Measurements from ENCODE around the gene KRTAP21-3. TPM values are rescaled to one million over a fixed set of nuclear protein-coding genes. Genes with fewer than 3 reads are reported as not detected.
"Not testable (repeated sequence)": the region's sequence is repeated elsewhere in the genome, so short reads cannot be mapped to it uniquely, and the experiment has no call there.

The KRTAP21-3 gene
- total RNA-seq (2021) = not detected in 2 replicates
- not detected for Bru-seq, nascent RNA
- BruChase-seq, experiment 1, labeled RNA remaining after a 2-hour chase = percentile 31 among the genes with signal in this experiment
- not detected for BruChase-seq, experiment 2, labeled RNA remaining after a 6-hour chase
- long read RNA-seq = 0 reads

DNA sequence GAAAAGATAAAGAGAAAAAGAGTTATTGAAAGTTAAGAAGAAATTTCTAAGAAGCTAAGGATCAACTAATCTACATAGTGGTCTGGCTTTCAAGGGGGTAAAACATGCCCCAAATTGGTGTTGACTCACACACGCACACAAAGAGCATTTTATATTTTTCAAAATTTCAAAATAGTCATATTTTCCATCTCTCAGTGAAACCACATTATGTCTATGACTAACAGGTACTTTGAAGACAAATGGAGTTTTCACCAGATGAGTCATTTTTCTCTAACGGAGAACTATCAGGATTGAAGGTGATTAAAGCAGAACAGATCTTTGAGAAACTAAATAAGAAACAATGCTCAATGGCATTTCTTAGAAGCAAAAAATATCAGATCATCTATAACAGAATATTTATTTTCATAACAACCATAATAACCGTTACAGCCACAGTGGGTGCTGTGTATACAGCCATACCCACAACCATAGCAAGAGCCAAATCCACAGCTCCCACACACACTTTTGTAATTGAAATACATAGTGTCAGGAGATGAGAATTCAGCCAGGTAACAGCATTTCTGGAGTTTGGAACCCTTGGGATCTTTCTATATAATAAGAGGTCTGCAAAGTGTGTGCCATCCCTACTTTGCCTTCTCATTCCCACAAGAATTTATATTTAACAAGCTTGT lies at the start of gene KRTAP21-3:
Gene KRTAP21-3, minus strand, starts transcription at position 539 of the 671 bp plus-strand sequence. Its CDS starts 18 bp downstream, at position 521.
- no TSS peak for BruUV-seq (replicated peaks)
- CTCF ChIA-PET = no interaction called here

GRCh38 chr21:30760776-30761175 lies 42.2 kb upstream of the KRTAP21-3 start:
- no TSS peak for BruUV-seq (replicated peaks)
- no peak for DNase-seq (ENCODE audit: low spot score)
- H3K36me3 ChIP-seq (ENCODE audit: insufficient read depth, low read length, poor library complexity, severe bottlenecking) = no peaks in the 10 kb centered on the region
- H3K9me3 ChIP-seq (ENCODE audit: low read depth, low read length, poor library complexity, severe bottlenecking) = no peaks in the 10 kb centered on the region
- no peaks in the 10 kb centered on the region for H3K4me1 ChIP-seq (ENCODE audit: insufficient read depth, low read length, poor library complexity, severe bottlenecking)
- H3K4me3 ChIP-seq (ENCODE audit: low read depth, low read length, poor library complexity, severe bottlenecking) = no peak overlapping the region
- H3K27me3 ChIP-seq (replicated peaks; ENCODE audit: insufficient read depth, low read depth, low read length, poor library complexity) = peaks cover 15% of the 10 kb centered on the region
- no peak overlapping the region for H3K27ac ChIP-seq (ENCODE audit: low read depth, low read length, poor library complexity, severe bottlenecking)
- ChIA-PET POLR2A (ENCODE audit: low non-redundant PET) (no interaction called here), CTCF (no interaction called here)
- TF ChIP-seq CTCF (conservative IDR thresholded peaks at IDR 0.05; ENCODE audit: low read depth, low read length) (no peak), EZH2 (IDR thresholded peaks at IDR 0.05; ENCODE audit: borderline replicate concordance, low read depth, low read length, poor library complexity, severe bottlenecking) (no peak)
- intact Hi-C loops (cut with micrococcal nuclease; ENCODE audit: unreplicated experiment) = no loop called here

More for the DNA sequence above, at the start of gene KRTAP21-3:
- no peak for TF ChIP-seq EZH2 (IDR thresholded peaks at IDR 0.05; ENCODE audit: borderline replicate concordance, low read depth, low read length, poor library complexity, severe bottlenecking)
- TF ChIP-seq CTCF (conservative IDR thresholded peaks at IDR 0.05; ENCODE audit: low read depth, low read length) = no peak
- no peak for DNase-seq (ENCODE audit: low spot score)
- POLR2A ChIA-PET (ENCODE audit: low non-redundant PET) = no interaction called here
- no peaks in the 10 kb centered on the region for H3K4me1 ChIP-seq (ENCODE audit: insufficient read depth, low read length, poor library complexity, severe bottlenecking)
- peaks cover 10% of the 10 kb centered on the region for H3K9me3 ChIP-seq (ENCODE audit: low read depth, low read length, poor library complexity, severe bottlenecking)
- H3K4me3 ChIP-seq (ENCODE audit: low read depth, low read length, poor library complexity, severe bottlenecking) = no peak within 1 kb of the TSS
- H3K27ac ChIP-seq (ENCODE audit: low read depth, low read length, poor library complexity, severe bottlenecking) = no peak within 1 kb of the TSS
- intact Hi-C loops (cut with micrococcal nuclease; ENCODE audit: unreplicated experiment) = no loop called here
- H3K36me3 ChIP-seq (ENCODE audit: insufficient read depth, low read length, poor library complexity, severe bottlenecking) = no peaks in the 10 kb centered on the region
- H3K27me3 ChIP-seq (replicated peaks; ENCODE audit: insufficient read depth, low read depth, low read length, poor library complexity) = peaks cover 4% of the 10 kb centered on the region

- Histone ChIP-seq H3K4me3 (ENCODE audit: low read depth, low read length, poor library complexity, severe bottlenecking) (no peak overlapping the region), H3K4me1 (ENCODE audit: insufficient read depth, low read length, poor library complexity, severe bottlenecking) (no peaks in the 10 kb centered on the region), H3K9me3 (ENCODE audit: low read depth, low read length, poor library complexity, severe bottlenecking) (no peaks in the 10 kb centered on the region), H3K27me3 (replicated peaks; ENCODE audit: insufficient read depth, low read depth, low read length, poor library complexity) (peaks cover 17% of the 10 kb centered on the region), H3K27ac (ENCODE audit: low read depth, low read length, poor library complexity, severe bottlenecking) (no peak overlapping the region), H3K36me3 (ENCODE audit: insufficient read depth, low read length, poor library complexity, severe bottlenecking) (no peaks in the 10 kb centered on the region)
- intact Hi-C loops (cut with micrococcal nuclease; ENCODE audit: unreplicated experiment) = no loop called here
- DNase-seq (ENCODE audit: low spot score) = no peak
- POLR2A ChIA-PET (ENCODE audit: low non-redundant PET) = no interaction called here
- CTCF ChIA-PET = no interaction called here
- BruUV-seq (replicated peaks) = no TSS peak
- TF ChIP-seq EZH2 (IDR thresholded peaks at IDR 0.05; ENCODE audit: borderline replicate concordance, low read depth, low read length, poor library complexity, severe bottlenecking) (no peak), CTCF (conservative IDR thresholded peaks at IDR 0.05; ENCODE audit: low read depth, low read length) (no peak)
Observed at GRCh38 chr21:30758306-30758705, 39.7 kb upstream of the KRTAP21-3 start.

DNA sequence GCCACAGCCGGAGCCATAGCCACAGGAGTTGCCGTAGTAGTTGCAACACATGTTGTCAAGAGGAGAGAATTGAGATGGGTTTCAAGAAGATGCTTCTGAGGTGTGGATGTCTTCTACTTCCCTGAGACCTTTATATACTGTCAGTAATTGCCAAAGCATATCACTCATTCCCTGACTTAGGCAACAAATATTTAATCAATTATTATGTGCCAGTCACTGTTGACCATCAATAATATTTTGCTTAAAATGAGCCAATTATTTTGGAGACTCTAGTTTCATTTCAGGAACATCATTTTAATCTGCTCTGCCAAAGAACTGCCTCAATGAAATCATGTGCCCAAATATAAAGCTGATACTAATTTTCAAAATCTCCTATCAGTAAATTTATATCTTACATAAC lies 36.8 kb upstream of the KRTAP21-3 start, which contains the start of gene KRTAP21-1:
Gene KRTAP21-1, minus strand, starts transcription at position 101 of the 400 bp plus-strand sequence. Its CDS starts 50 bp downstream, at position 51.
- peaks cover 17% of the 10 kb centered on the region for H3K27me3 ChIP-seq (replicated peaks; ENCODE audit: insufficient read depth, low read depth, low read length, poor library complexity)
- H3K36me3 ChIP-seq (ENCODE audit: insufficient read depth, low read length, poor library complexity, severe bottlenecking); H3K9me3 ChIP-seq (ENCODE audit: low read depth, low read length, poor library complexity, severe bottlenecking); H3K4me1 ChIP-seq (ENCODE audit: insufficient read depth, low read length, poor library complexity, severe bottlenecking); intact Hi-C loops (cut with micrococcal nuclease; ENCODE audit: unreplicated experiment); DNase-seq (ENCODE audit: low spot score); H3K4me3 ChIP-seq (ENCODE audit: low read depth, low read length, poor library complexity, severe bottlenecking); CTCF ChIA-PET; BruUV-seq (replicated peaks); H3K27ac ChIP-seq (ENCODE audit: low read depth, low read length, poor library complexity, severe bottlenecking): not testable (repeated sequence)
- POLR2A ChIA-PET (ENCODE audit: low non-redundant PET) = interaction anchor here (0.7 kb wide), 1 partner anchor 266 kb away, joined by 6 read pairs; no protein-coding TSS in a partner anchor

Measured in A673 (cell line).